ENCODE data around the gene B3GNT5.

B3GNT5 gene

GRCh38 chr3:183296944-183297343, 43.9 kb downstream of the B3GNT5 start:
- DNase-seq = no peak

GRCh38 chr3:183298701-183299153, 45.7 kb downstream of the B3GNT5 start:
- peak; percentile 32 for DNase-seq

- no peak for DNase-seq
Measured at GRCh38 chr3:183299976-183300375, 46.9 kb downstream of the B3GNT5 start.

- DNase-seq = no peak
Measured at GRCh38 chr3:183300996-183301562, 48.0 kb downstream of the B3GNT5 start.

- no peak for DNase-seq
Measured at GRCh38 chr3:183301937-183302580, 49.0 kb downstream of the B3GNT5 start.

GRCh38 chr3:183303690-183304089, 50.6 kb downstream of the B3GNT5 start:
- no peak for DNase-seq

- DNase-seq = no peak
Measured at GRCh38 chr3:183306798-183307671, 54.0 kb downstream of the B3GNT5 start.

GRCh38 chr3:183307749-183308148, 54.7 kb downstream of the B3GNT5 start:
- no peak for DNase-seq

GRCh38 chr3:183308751-183309150, 55.7 kb downstream of the B3GNT5 start:
- no peak for DNase-seq

GRCh38 chr3:183309276-183309675, 56.2 kb downstream of the B3GNT5 start:
- no peak for DNase-seq

- no peak for DNase-seq
Measured at GRCh38 chr3:183310936-183311335, 57.9 kb downstream of the B3GNT5 start.

- no peak for DNase-seq
Measured at GRCh38 chr3:183312433-183312832, 59.4 kb downstream of the B3GNT5 start.

- no peak for DNase-seq
Measured at GRCh38 chr3:183313351-183313750, 60.3 kb downstream of the B3GNT5 start.

GRCh38 chr3:183313764-183314163, 60.7 kb downstream of the B3GNT5 start:
- DNase-seq = no peak

- DNase-seq = no peak
Measured at GRCh38 chr3:183315739-183316138, 62.7 kb downstream of the B3GNT5 start.

- no peak for DNase-seq
Measured at GRCh38 chr3:183317271-183317670, 64.2 kb downstream of the B3GNT5 start.

- DNase-seq = no peak
Measured at GRCh38 chr3:183317886-183318865, 65.1 kb downstream of the B3GNT5 start.

GRCh38 chr3:183318877-183319276, 65.8 kb downstream of the B3GNT5 start:
- DNase-seq = no peak

- no peak for DNase-seq
Measured at GRCh38 chr3:183319371-183319770, 66.3 kb downstream of the B3GNT5 start.

Data from NCI-H2227 treated with DMSO at 0.1 percent for 48 hours (cell line).